GM19238 (cell line): ENCODE results near the gene IER5L.

Source experiments
- DNase-seq: peaks from one replicate; pipeline ENCODE4 v3.0.0; 2011; ENCODE audit warnings: low spot score; ENCODE audit not compliant: insufficient read length

IER5L gene

GRCh38 chr9:129162497-129163197, 15.4 kb downstream of the IER5L start:
- DNase-seq: no peak

- DNase-seq: no peak
Measured at GRCh38 chr9:129161534-129161837, 16.6 kb downstream of the IER5L start.

DNA sequence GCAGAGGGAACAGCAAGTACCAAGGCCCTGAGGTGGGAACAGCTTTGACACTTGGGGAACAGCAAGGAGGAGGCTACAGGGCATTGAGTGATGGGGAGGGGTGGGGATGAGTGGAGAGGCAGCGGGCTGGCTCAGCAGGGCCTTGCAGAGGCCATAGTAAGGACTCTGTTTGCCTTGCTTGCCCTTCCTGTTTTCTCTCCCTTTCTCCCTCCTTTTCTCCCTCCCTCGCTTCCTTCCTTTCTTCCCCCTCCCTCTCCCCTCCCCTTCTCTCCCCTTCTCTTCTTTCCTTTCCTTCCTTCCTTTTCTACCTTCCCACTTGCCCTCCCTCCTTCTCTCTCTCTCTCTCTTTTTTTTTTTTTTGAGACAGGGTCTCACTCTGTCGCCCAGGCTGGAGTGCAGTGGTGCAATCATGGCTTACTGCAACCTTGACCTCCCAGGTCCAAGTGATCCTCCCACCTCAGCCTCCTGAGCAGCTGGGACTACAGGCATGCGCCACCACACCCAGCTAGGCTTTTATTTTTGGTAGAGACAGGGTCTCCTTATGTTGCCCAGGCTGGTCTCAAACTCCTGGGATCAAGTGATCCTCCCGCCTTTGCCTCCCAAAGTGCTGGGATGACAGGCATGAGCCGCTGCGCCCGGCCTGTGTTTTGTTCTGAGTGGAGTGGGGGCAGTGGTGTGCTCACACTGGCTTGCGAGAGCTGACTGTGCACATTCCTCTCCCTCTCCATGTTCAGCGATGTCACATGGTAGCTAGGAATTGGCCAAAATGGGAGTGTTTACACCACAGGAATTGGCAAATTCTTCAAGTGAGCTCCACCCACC, 17.1 kb downstream of the IER5L start:
- DNase-seq: no peak

DNA sequence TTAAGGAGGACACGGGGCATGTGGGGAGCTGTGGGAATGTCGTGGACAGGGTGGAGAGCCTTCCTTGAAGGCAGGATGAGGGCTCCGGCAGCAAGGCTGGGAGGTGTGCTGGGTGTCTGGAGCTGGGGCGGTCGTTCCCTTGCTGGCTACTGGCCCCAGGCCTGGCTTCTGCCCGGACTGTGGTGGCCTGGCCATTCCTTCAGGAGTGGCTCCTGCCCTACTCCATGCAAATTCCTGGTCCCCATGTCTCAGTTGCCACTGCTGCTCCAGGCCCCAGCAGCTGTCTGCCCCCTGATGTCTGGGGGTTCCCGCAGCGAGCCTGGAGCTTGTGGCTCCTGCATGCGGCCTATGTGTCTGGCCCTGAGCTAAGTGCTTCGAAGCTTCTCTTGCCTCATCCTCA, 21.9 kb downstream of the IER5L start:
- DNase-seq: no peak

GRCh38 chr9:129154866-129155477, 23.1 kb downstream of the IER5L start:
- no peak for DNase-seq

- no peak for DNase-seq
Measured at GRCh38 chr9:129151469-129151868, 26.6 kb downstream of the IER5L start.

DNA sequence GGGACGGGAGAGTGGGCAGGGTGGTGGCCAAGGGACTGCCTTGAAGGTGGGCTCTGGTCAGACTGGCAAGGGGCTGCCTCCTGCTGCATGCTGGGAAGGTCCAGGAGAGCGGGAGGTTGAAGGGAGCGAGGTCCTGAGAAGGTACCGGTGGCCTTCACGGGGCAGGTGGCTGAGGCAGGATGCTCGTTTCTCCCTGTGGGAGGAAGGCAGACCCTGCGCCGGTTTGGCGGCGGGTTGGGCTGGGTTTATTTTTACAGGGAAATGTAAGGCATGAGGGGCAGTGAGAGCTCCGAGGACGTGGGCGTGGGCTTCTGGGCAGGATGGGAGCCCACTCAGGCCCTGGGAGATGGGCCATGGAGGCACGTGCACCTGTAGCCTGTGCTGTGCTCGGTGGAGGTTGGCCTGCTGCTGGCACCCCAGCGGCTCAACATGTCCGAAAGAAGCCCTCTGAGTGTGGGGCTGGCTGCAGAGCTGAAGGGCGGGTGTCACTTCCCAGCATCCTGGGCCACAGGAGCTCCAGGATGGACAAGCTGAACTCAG, 27.3 kb downstream of the IER5L start:
- DNase-seq: no peak

GRCh38 chr9:129150122-129150521, 27.9 kb downstream of the IER5L start:
- no peak for DNase-seq

DNA sequence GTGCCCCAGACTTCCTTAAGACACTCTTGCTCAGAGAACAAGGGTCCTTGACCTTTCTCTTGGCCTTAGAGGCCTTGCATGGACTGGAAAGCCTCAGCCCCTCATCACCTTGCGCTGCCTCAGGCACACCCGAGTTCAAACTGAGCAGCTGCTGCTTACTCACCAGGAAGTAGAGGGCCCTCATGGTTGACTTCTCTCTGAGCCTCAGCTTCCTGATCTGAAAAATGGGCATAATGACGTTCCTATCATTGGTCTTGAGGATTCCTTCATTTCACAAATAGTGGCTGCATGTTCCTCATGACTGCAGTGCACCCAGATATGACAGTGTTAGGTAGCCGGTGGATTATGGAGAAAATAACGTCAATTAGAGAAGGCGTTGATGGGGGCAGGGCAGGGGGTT, 28.6 kb downstream of the IER5L start:
- DNase-seq: no peak

GRCh38 chr9:129148463-129149204, 29.4 kb downstream of the IER5L start:
- no peak for DNase-seq

DNA sequence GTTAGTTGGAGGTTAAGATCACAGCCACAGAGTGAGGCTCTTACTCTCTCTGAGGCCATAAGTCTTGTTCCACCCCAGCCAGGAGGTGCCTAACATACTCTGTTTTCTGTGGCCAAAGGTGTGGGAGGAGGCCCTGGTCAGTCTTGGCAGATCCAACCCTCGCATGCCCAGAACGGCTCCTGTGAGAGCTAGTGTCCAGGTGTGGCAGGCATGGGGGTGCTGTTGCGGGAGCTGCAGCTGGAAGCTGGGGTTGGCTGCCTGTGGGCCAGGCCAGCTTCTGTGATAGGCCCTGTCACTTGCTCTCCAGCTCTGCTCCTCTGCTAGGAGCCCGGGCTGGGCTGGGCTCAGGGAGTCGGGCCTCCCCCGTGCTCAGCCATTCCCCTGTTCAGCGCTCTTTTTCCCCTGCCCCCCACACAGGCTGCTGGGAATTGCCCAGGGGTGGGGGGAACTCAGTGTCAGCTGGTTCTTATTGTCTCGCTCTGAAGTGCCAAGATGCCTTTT, 31.6 kb downstream of the IER5L start:
- no peak for DNase-seq

DNA sequence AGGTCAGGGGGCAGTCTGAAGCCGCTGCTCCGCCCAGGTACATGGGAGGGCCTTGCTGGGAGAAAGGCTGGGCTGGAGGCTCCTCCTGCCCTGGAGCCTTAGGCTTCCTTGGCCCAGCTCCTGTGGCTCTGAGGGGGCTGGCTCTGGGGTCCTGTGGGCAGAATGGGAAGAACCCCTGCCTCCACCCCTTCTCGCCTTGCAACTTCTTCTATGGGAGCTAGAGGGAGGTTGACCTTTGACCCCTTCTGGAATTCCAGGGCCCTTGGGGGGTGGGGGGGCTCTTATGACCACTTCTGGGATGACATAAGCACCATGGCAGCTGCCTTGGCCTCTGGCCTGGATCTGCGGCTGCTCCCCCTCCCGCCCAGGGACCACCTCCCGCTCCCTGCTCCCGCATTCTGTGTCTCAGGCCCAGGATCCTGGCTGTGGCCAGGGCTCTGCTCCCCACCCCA, 32.2 kb downstream of the IER5L start:
- DNase-seq: no peak

DNA sequence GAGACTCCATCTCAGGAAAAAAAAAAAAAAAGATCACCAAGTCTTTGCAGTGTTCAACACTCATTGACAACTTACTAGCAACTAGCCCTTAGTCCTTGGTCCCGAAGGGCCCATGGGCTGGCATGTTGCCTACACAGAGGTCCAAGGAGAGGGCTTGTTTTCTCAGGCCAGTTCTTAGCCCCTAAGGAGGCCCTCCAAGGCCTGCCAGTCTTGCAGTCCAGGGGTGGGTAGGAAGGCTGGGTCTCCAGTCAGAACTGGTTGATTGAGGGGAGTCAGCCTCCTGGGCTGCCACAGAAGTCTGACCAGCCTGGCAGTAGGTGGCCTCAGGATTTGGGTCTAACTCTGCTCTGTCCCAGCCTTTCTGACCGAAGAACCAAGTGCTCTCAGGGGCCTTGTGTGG, 32.7 kb downstream of the IER5L start:
- DNase-seq: no peak

DNA sequence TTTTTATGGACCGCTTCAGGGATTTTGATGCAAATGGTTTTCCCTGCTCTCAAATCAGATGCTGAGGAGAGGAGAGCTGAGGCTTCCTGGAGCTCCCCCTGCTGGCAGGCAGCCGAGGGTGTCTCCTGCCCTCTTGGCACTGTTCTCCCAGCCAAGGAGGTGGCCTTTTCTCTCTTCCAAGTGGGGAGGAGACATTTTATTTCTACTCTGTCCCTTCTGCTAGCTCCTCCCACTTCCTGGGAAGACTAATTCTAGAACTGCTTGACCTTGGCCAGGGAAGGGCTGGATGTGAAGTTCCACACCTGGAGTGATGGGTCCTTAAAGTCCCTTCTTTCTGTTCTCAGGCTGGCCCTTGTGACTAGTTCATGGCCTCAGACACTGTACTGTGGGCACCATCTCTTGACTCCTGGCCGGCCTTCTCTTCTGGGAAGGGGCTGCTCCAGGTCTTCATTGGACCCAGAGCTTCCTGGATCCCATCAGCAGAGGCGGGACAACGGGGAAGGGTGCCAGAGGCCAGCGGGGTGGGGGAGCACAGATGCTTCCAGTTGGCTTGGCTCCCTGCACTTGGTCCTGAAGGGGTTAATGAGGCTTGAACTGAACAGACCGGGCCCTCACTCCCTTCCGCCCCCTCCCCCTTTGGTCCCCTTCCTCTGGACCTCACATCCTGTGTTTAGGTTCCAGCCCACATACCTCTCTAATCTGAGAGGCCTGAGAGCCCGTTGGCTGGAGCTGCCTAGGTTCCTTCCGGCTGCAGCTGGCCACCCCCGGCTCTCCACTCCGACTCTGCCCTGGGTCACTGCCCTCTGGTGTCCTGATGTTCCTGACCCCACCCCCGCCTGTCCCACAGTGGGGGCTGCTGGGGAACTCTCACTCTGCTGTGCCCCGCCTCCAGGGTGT, 34.8 kb downstream of the IER5L start:
- DNase-seq: peak; percentile 75

DNA sequence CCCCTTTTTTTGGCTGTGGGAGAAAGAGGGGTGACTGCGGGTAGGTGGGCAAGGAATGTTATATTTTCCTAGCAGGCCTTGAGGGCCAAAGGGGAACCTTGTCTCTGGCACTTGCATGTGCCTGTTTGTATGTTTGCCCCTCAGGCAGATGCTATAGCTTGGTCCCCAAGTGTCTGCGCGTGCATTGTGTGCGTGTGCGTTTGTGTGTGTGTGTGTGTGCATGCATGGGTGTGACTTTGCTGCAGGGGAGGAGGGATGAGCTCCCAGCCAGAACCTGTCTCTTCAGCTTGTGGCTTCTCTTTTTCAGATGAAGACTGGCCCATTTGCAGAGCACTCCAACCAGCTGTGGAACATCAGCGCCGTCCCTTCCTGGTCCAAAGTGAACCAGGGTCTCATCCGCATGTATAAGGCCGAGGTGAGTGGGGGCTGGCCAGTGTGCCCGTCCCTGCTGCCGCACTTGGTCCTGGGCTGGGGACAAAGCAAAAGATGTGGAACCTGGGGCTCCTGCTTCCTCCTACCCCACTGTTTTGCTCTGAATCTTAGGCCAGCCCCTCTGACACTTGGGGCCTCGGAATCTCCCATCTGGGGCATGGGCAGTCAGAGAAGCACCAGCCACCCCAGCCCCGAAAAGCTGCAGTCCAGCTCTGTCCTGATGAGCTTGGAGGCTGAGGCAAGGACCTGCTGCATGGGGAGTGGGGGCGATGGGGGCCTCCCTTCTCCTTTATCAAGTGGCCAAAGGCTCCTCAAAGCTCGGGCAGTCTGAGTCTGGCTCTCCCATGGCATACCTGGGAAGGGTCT, 35.7 kb downstream of the IER5L start:
- DNase-seq: no peak

- DNase-seq: peak; percentile 64
Measured at GRCh38 chr9:129141066-129142041, 36.7 kb downstream of the IER5L start.

GRCh38 chr9:129140397-129141065, 37.5 kb downstream of the IER5L start:
- DNase-seq: no peak

DNA sequence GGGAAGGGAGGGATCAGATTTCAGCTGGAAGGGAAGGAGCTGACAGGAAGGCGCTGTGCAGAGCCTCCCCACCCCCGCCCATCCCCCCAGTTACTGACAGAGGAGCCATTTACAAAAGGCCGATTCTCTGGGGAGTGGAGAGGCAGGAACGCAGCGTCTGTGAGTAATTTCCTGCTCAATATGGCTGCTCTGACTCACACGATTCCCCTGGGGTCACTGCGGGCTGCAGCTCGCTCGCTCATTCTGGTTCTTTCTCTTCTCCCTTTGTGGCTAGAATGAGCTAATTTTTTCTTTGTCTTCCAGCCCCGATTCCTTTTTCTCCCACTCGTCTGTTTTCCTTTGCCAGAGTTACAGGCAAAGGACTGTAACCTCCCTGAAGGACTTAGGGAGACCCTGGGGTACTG, 38.1 kb downstream of the IER5L start:
- peak; percentile 81 for DNase-seq
